Stimulated activated CD4-positive, alpha-beta T cell treated with anti-CD3 and anti-CD28 coated beads, Interleukin-12 subunit alpha, Interleukin-12 subunit beta, amount 100 ng/mL, for 24 hours (primary cell): ENCODE measurements around the gene HOXA5.

Source experiments
- DNase-seq, 2 experiments: peaks; one replicate each; pipeline ENCODE4 v3.0.0-alpha.2; 2020; ENCODE audit warnings: low read depth in 2 of 2

Gene HOXA5

GRCh38 chr7:27148756-27149641 lies 5.5 kb upstream of the HOXA5 start:
- no peak for DNase-seq

DNA sequence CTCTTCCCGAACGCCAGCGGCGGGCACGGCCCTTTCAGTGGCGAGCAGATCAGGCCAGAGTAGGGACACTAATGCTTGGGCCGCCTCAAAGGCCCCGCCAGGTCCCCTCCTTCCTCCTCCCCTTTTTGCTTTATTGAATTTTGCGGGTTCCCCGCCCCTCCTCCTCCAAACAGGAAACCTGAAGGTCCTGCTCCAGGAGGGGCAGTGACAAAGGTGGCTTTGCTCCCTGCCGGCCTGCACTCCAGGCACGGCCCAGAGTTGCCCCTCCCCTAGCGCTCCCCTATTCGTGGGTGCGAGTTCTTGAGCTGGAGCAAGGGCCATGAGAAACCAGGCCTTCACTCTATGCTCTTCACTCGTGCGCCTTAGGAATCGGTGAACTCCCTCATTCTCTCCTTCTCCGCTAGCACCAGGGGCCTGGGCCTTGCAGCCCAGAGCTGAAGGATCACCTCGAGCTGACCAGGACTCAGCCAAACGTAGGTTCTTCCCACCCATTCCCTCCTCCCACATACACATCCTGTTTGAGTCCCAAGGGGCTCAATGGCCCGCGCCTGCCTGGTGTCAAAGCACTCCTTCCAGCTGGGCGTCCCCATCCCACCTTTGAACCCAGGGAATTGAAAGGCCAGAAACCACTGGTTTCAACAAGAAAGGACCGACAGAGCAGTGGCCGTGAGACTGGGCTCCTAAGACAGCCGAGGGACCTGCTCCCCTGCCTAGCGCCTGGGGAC lies 4.7 kb upstream of the HOXA5 start:
- DNase-seq = no peak

DNA sequence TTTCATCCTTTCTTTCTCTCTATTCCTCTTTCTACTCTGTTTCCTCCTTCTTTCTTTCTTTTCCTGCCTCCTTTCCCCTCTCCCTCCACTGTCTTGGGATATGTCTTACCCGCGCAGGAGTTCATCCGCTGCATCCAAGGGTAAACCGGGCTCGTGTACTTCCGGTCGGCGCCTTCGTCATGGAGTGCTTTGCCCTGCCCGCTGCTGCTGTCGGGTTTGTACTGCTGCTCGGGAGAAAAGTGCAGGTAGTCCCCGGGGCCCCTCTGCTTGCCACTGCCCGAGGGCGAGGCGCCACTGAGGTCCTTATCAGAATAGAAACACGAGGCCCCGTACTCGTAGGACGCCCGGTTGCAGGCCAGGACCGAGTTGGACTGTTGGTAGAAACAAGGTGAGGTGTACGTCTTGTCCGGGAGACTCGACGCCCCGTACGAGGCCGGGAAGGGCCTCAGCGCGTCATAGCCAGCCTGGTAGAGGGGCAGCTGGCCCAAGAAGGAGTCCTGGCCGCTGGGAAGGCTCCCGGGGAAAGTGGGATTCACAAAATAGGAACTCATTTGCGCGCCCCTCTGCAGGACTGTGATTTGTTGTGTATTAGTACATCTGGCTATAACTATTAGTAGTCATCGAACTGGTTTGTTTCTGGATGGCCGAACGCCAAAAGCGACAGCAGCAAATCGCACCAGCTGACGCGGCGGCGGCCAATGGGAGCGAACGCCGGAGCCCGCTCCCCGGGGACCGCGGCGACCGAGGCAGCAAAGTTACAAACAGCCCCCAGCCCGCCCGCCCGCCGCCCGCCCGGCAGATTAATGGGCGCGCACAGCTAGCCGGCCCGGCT lies 3.9 kb upstream of the HOXA5 start, which contains the start of gene HOXA6:
Gene HOXA6, minus strand, starts transcription at position 576 of the 832 bp plus-strand sequence. Its CDS starts 25 bp downstream, at position 551.
- DNase-seq = no peak

GRCh38 chr7:27146491-27147198 lies 3.2 kb upstream of the HOXA5 start:
- no peak for DNase-seq

DNA sequence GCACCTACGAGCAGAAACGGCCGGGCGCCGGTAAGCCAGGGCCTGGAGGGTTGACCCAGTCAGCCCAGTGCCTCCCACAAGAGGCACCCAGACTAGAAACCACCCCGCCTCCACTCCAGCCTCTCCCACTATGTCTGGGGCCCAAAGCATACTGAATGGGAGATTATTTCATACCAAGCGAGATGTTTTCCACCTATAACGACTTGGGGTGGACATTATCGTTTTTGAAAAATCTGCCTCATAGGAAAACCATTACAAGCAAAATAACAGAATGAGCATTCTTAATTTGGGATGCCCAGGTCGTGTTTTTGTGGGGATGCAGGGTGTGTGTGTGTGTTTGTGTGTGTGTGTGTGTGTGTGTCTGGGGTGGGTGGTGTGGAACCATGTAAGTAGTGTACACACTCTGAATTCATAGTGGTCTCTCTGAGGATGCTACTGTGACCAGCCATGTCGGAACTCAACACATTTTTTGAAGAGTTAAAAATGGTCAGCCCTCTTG lies 2.5 kb upstream of the HOXA5 start:
- no peak for DNase-seq

DNA sequence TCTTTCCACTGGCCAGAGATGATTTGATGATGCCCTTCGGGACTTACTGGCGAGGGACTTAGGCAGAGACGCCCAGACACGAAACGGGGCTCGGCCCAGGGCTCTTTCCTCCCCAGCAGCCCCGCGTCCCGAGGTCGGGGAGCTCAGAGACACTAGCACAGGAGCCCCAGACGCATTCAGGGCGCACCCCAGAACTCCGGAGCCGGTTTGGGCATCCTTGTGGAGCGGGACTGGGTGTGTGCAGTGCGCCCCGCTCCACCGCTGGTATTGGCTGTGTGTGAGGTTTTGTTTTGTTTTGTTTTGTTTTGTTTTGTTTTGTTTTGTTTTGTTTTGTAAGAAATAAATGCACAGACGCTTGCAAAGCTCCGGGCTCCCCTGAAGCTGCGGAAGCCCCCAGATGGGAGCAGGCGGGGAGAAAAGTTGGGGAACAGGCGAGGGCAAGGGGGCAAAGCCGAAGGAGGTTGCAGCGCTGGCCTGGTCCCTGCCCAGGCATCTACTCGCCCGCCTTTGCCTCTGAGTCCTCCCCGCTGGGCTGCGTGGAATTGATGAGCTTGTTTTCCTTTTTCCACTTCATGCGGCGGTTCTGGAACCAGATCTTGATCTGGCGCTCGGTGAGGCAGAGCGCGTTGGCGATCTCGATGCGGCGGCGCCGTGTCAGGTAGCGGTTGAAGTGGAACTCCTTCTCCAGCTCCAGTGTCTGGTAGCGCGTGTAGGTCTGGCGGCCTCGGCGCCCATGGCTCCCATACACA lies 1.9 kb upstream of the HOXA5 start:
- no peak for DNase-seq

DNA sequence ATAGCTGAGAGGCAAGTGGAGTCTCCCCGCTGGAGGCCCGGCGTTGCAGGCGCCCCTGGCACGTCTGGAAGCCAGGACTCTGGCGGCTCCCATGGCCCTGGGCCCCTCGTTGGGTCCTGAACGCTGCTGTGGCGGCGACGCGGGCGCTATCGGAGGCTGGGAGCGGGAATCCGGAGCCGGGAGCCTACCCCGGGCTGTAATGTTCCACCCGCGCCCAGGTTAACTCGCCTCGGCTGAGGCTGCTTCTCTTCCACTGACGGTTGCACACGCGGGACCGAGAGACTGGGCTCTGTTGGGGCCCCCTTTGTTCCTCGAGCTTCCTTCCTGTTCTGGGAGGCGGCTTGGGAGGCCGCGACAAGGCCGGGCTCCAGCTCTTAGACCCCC lies 1.3 kb upstream of the HOXA5 start:
- no peak for DNase-seq

- DNase-seq = no peak
These were observed 684 bp upstream of the HOXA5 start for GRCh38 chr7:27143950-27144780.

GRCh38 chr7:27142580-27143022 lies 880 bp downstream of the HOXA5 start:
- no peak for DNase-seq

DNA sequence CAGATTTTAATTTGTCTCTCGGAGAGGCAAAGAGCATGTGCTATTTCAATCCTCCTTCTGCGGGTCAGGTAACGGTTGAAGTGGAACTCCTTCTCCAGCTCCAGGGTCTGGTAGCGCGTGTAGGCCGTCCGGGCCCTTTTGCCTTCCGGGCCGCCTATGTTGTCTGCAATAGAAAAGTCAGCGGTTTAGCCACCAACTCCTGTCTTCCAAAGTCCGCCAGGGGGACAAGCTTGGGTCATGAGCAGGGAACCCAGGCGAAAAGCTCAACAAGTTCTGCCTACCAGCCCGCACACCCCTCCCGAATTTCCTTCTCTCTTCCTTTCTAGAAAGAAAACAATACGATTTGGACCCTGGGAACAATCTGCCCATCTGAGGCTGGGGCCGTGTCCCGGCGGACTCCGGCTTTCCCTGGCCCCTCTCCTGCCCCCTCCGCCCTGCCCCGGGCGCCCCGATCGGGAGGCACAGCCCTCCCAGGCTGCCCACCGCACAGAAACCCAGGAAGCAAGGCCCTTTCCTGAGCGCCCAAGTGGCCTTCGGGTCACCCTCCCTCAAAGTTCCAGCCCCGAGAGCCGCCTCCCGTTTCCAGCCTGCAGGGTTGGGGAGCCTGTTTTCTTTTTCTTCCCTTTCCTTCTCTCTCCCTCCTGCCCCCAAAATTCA lies 1.4 kb downstream of the HOXA5 start:
- no peak for DNase-seq

DNA sequence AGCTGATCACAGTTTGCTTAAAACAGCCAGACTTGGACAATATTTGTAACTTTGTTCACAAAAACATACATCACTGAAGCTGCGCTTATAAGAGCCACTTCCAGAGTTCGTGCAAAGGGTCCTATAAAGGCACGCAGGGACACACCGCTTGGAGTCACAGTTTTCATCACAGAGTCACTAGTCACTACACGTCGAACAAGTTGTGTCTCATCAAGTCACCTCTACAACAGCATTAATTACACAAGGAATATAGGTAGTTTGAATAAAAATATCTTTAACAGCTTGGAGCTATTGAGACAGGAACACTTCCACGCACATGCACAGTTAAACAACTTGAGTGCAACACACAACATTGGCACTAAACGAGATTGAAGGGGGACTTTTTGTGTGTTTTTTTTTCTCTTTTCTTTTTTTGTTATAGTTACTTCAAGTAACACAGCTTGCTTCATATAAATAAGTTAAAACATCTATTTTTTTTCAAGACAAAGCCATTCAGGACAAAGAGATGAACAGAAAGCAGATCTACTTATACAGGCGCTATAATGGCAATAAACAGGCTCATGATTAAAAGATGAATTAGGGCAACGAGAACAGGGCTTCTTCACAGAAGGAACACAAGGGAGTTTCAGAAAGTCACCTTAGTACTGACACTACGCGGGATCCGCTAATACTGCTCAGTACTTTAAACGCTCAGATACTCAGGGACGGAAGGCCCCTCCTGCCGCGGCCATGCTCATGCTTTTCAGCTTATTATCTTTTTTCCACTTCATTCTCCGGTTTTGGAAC lies 2.2 kb downstream of the HOXA5 start:
- no peak for DNase-seq

GRCh38 chr7:27140126-27140857 lies 3.2 kb downstream of the HOXA5 start:
- DNase-seq = no peak

DNA sequence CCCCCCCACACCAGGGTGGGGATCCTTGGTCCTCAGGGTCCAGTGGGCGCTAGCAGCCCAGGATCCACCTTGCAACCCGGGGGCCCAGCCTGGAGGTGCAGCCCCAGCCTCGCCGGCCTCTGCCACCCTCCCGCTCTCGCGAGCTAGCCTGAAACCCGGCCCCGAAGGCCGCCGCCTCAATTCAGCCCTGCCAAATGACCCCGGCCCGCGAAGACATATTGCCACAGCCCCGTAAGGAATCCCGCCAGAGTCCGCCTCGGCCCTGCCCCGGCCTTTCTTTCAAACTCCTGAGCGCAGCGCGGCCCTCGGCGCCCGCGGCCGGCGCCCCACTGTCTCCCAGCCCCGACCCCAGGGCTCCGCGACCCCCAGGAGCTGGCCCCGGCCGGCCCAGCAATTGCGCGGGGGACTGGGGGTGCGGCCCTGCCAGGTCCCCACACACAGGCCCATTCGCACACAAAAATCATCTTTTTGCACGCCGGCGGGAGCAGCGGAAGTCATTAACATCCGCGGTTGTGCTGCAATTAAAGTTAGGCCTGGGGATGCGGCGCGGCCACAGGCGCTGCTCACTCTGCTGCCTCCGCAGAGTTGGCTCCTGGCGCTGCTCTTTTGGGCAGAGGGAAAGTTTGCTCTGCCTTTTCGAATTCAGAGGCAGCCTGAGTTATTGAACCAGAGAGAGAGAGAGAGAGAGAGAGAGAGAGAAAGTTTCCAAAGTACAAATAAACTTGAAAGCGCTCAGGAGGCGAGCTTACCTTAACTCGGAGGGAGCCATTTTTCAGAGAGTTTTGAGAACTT lies 4.0 kb downstream of the HOXA5 start:
- no peak for DNase-seq

DNA sequence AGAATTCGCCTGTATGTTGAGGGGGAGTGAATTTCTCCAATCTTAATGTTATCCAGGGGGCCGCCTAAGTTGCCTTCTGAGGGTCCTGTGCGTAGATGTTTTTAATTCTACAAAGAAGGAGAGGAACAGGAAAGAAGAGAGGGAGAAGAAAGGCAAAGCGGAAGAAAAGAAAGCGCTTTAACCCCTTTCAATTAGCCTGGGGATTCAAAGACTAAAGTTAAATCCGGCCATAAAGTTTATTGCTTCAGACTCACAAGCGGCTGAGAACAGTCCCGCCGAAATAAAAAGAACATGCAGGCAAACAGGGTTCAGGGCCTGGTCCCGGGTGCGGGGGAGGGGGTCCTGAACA lies 4.5 kb downstream of the HOXA5 start:
- no peak for DNase-seq

DNA sequence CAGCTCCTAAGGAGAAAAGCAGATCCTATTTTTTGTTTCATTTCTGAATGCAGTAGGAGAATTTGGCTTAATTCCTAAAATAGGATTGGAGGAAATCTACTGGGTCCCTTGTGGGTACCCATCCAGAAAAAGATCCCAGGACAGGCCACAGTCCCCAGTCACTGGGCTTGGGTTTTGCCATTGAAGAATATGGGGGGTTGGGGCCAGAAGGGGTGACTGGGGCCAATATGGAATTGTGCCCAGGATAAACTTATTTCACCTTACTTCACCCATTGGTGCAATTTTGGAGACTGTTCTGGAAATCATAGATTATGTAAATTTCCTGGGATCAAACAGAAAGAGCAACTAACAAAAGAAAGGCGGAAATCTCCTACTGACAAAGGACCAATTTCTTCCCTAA lies 5.0 kb downstream of the HOXA5 start:
- no peak for DNase-seq

- no peak for DNase-seq
These were observed 5.7 kb downstream of the HOXA5 start for GRCh38 chr7:27137640-27138315.
